CD4-positive, alpha-beta T cell treated with Interleukin-6 at 100 ng/mL for 8 hours (primary cell): Measurements from ENCODE around the gene TLE7.

Experiments used
- DNase-seq: peaks from one replicate; pipeline ENCODE4 v3.0.0-alpha.2; 2020; ENCODE audit warnings: mixed read lengths, low spot score

The TLE7 gene

GRCh38 chr16:71448274-71448866 lies 6.5 kb upstream of the TLE7 start:
- DNase-seq = no peak

GRCh38 chr16:71443714-71444113 lies 1.9 kb upstream of the TLE7 start:
- DNase-seq = no peak

- no peak for DNase-seq
Measured at GRCh38 chr16:71441348-71442050, 355 bp downstream of the TLE7 start.

DNA sequence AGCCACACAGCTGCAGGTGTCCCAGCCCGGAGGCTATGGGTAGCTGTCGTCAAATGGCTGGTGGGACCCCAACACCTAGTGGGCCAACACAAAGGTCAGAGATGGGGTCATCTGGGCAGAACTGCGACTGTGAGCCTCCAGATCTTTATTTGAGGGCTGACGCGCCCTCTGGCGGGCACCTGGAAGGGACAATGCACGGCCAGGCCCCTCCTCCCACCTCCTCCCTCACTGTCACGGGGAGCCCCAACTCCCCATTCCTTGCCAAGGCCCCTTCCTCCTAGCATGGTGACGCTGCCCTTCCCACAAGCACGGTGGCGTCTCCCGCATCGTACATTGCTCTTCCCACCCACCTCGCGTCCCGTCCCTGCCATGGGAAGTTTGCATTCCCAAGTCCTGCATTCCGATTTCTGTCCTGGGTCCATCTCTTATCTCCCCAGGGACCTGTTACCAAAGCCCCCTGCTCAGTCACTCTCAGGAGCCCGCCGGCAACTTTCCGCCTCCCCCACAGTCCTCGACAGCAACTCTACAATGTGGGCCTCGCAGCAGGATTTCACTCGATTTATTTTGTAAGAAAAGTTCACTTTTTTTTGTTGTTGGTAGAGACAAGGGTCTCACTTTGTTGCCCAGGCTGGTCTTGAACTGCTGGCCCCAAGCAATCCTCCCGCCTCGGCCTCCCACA lies 1.0 kb downstream of the TLE7 start:
- no peak for DNase-seq

DNA sequence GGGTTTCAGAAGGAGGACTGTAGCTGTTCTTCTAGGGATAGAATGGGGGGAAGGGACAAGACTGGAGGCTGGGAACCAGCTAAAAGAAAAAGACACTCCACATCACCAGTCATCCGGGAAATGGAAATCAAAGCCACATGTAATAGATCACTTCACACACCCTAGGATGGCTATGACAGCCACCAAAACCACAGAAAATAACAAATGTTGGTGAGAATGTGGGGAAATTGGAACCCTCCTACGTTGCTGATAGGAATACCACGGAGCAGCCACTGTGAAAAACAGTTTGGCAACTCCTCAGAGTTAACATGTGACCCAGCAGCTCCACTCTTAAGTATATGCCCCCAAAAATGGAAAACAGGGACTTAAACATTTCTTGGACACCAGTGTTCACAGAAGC lies 2.3 kb downstream of the TLE7 start:
- DNase-seq = no peak

- no peak for DNase-seq
Measured at GRCh38 chr16:71436473-71436872, 5.4 kb downstream of the TLE7 start.

DNA sequence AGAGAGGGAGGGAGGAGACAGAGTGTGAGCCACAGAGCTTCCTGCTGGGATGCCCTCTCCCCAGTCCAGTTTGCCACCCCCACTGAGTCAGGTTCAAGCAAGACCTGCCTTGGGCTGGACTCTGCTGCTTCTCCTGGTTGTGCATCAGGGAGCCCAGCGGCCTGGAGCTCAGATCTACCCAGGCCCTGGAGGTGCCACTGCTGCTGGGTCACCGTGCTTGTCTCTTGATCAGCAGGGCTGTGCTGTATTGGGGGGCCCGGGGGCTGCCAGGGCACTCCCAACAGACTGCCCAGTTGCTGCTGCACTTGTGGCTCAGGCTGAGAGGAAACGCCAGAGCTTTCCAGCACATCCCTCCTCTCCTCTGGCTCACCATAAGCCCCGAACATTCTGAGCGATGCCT lies 8.9 kb downstream of the TLE7 start:
- no peak for DNase-seq

- no peak for DNase-seq
Measured at GRCh38 chr16:71431991-71432390, 9.9 kb downstream of the TLE7 start.

- no peak for DNase-seq
Measured at GRCh38 chr16:71431176-71431575, 10.7 kb downstream of the TLE7 start.

DNA sequence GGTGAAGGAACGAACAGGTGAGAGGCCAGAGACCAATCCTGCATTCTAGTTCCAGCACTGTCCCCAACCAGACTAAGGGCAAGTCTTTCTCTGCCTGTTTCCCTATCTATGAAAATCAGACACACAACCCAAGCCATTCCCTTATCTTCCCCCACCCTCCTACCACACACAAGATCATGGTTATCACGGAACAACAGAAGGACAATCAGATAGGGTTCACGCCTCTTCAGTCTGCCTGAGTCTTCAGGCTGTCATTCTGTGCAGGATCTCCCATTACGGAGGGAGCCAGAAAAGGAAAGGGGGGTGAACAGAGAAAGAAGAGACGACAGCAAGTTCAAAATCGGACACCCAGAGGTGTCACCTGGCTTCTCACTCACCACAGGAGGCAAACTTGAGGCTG lies 11.1 kb downstream of the TLE7 start:
- no peak for DNase-seq

GRCh38 chr16:71429581-71429980 lies 12.3 kb downstream of the TLE7 start:
- no peak for DNase-seq

DNA sequence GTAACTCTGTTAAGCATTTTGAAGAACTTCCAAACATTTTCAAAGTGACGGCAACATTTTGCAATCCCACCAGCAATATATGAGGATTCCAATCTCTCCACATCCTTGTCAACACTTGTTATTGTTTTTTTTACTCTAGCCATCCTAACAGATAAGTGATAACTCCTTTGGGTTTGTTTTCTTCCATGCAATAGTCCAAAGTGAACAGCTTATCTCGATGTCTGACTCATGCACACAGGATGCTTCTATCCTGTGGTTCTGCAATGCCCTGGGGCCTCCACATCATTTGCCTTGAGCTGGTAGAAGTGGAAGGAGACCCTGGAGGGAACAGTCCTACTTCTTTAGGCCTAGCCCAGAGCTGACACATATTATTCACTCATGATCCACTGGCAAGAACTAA lies 13.0 kb downstream of the TLE7 start:
- DNase-seq = no peak

DNA sequence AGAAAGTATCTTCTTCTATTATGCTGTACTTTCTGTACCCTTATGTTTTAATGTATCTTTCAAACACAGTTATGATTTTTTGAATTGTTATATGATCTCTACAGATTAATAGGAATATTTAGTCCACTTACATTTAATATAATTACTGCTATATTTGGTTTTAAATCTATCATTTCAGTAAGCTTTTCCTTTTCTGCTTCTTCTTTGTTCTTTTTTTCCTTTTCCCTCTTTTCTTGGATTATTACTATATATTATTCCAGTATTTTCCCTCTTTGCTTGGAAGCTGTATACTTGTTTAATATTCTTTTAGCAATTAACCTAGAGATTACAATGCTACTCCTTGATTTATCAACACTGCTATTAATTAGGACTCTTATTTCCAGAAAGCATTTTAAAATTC lies 13.5 kb downstream of the TLE7 start:
- DNase-seq = no peak

DNA sequence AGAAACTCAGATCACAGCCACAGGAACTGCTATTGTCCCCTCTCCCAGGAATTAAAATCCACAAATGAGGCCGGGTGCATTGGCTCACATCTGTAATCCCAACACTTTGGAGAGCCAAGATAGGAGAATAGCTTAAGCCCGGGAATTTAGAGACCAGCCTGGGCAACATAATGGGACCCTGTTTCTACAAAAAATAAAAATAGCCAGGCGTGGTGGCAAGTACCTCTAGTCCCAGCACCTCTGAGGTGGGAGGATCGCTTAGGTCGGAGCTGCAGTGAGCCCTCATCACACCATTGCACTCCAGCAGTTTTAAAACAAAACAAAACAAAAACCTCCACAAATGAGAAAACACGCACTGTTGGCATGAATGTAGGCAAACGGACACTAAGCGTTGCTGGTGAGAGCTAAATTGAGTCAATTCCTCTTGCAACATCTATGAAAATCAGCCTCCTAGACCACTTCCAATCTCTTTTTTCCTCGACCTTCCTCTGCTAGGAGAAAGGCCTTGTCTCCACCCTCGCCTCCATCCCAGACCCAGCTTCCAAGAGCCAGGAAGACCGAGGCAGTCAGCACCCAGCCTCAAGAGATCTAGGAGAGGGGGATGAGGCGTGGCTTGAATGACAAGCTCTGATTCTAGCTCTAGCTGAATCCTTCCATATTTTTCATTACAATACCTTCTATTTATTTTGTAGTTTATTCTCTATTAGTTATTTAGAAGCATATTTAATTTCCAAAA lies 14.8 kb downstream of the TLE7 start:
- no peak for DNase-seq

DNA sequence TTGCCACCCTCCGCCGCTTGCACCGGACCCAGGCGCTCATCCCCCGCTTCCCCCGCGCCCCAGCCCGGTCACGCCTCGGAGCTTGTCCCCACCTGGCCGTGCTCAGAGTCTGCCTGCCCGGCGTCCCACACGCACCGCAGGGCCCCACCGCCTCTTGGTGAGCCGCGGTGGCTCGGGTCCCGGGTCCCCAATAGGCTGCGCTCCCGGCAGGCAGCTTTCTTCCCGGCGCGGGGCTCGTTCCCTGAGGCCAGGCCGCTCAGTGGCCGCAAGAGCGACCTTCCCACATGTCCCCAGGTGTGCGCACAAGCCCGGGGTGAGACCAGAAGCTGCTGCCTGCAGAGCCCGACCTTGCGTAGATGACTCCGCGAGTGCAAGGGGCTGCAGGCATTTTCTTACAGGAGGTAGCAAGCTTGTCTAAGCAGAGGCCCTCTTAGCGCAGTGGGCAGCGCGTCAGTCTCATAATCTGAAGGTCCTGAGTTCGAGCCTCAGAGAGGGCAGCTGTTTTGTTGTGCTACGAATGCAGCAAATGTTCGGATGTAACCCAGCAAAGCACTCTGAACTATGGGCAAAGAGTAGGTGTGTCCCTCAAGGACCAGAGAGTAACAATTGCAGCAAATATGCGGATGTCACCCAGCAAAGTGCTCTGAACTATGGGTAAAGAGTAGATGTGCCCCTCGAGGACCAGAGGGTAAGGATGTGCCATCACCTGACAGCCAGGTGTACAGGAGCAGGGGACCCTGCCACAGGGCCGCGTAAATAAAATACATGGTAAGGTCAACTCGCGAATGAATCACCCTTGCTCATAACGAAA lies 15.6 kb downstream of the TLE7 start:
- no peak for DNase-seq

- no peak for DNase-seq
Measured at GRCh38 chr16:71425746-71426068, 16.1 kb downstream of the TLE7 start.

DNA sequence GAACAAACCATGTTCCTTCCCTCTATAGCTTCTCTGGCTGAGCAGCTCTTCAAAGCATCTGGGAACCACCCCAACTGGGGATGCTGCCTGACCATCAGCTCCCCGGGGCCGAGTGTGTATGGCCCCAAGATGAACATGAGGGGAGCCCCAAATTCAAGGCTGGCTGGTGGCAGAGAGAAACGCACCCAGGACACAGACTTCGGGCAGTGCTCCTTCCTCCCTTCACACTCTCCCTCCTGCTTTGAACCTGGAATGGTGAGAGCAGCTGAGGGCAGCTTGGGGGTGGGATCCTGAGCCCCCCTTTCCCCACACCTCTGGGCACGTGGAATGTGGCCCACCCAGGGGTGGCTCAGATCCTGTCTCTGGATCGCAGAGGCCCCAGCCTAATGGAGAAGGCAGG lies 17.2 kb downstream of the TLE7 start:
- no peak for DNase-seq

- DNase-seq = no peak
Measured at GRCh38 chr16:71423865-71424264, 18.0 kb downstream of the TLE7 start.

- no peak for DNase-seq
Measured at GRCh38 chr16:71423016-71423415, 18.8 kb downstream of the TLE7 start.

- DNase-seq = no peak
Measured at GRCh38 chr16:71421911-71422310, 19.9 kb downstream of the TLE7 start.

- no peak for DNase-seq
Measured at GRCh38 chr16:71414038-71414437, 27.8 kb downstream of the TLE7 start.

- no peak for DNase-seq
Measured at GRCh38 chr16:71413341-71413740, 28.5 kb downstream of the TLE7 start.
